B cell (primary cell): Measurements from ENCODE around the gene FCER1A. TPM values are rescaled to one million over a fixed set of nuclear protein-coding genes. Genes with fewer than 3 reads are reported as not detected.

ENCODE experiments used
- ATAC-seq: fragments of 200-7000 bp; cut with Tn5 transposase; one replicate; pipeline ENCODE4 v1.10.0; 2021; ENCODE audit warnings: low read depth, mild to moderate bottlenecking, moderate number of reproducible peaks, moderate library complexity
- CTCF ChIA-PET: fragments of 350-600 bp; sonication (Branson Sonifier 250); formaldehyde crosslinking; loops from one replicate; lab custom pipeline; 2021; ENCODE audit warnings: antibody characterized with exemption, inconsistent platforms; lab: Charles Lee
- POLR2A ChIA-PET: fragments of 350-600 bp; sonication (Branson Sonifier 250); formaldehyde crosslinking; loops from one replicate; lab custom pipeline; 2021; ENCODE audit warnings: antibody characterized with exemption; lab: Charles Lee
- DNase-seq: peaks from one replicate; pipeline ENCODE4 v3.0.0; 2013
- H2AFZ ChIP-seq: 2 replicates; pipeline ENCODE4 v1.6.1; 2012; ENCODE audit warnings: mild to moderate bottlenecking, low read depth, low read length; ENCODE audit not compliant: insufficient read depth, poor library complexity, severe bottlenecking
- H3K27ac ChIP-seq, 2 donors: 1 replicate in 1 of 2; 2 replicates in 1 of 2; pipeline ENCODE4 v1.5.1; 2012 to 2013; ENCODE audit warnings: low read length in 2 of 2, mild to moderate bottlenecking in 2 of 2, moderate library complexity in 1 of 2
- H3K27me3 ChIP-seq, 4 experiments: fragments of 200-600 bp in 1 of 4; sonication (generic) in 1 of 4; replicated peaks in 1 of 4; 1 replicate in 2 of 4; 2 replicates in 2 of 4; pipeline versions ENCODE4 v1.6.1 to v1.7.0; 2013 to 2016; ENCODE audit warnings: low read length in 3 of 4, mild to moderate bottlenecking in 2 of 4, mixed read lengths in 1 of 4, moderate library complexity in 1 of 4; ENCODE audit not compliant: insufficient read depth in 4 of 4, control insufficient read depth in 3 of 4; ENCODE audit errors: control extremely low read depth in 1 of 4
- H3K36me3 ChIP-seq, 2 experiments: replicated peaks in 1 of 2; 1 replicate in 1 of 2; 2 replicates in 1 of 2; pipeline versions ENCODE4 v1.6.1 to v1.7.1; 2013; ENCODE audit warnings: low read length in 1 of 2; ENCODE audit not compliant: insufficient read depth in 2 of 2, control insufficient read depth in 1 of 2; ENCODE audit errors: control extremely low read depth in 1 of 2, extremely low read depth in 1 of 2
- H3K4me1 ChIP-seq, 2 donors: fragments of 200-600 bp in 1 of 2; sonication (generic) in 1 of 2; 1 replicate in 1 of 2; 2 replicates in 1 of 2; pipeline versions ENCODE4 v1.5.1 to v1.6.1; 2013 to 2017; ENCODE audit warnings: low read length in 2 of 2; ENCODE audit not compliant: control insufficient read depth in 2 of 2, insufficient read depth in 2 of 2
- H3K4me2 ChIP-seq: replicated peaks from 2 replicates; pipeline ENCODE3; 2012; ENCODE audit warnings: mild to moderate bottlenecking, low read depth, low read length; ENCODE audit not compliant: poor library complexity, severe bottlenecking
- H3K4me3 ChIP-seq, 5 experiments: fragments of 200-600 bp in 1 of 5; sonication (generic) in 1 of 5; 1 replicate in 3 of 5; 2 replicates in 2 of 5; pipeline versions ENCODE4 v1.5.1 to v1.7.0; 2011 to 2016; ENCODE audit warnings: low read length in 4 of 5, mild to moderate bottlenecking in 4 of 5, low read depth in 2 of 5, control low read depth in 1 of 5, moderate library complexity in 1 of 5; ENCODE audit not compliant: insufficient read depth in 1 of 5; ENCODE audit errors: control extremely low read depth in 1 of 5, extremely low read depth in 1 of 5
- H3K79me2 ChIP-seq: fragments of 200-600 bp; sonication (generic); one replicate; pipeline ENCODE4 v1.6.0; 2016; ENCODE audit warnings: low read length; ENCODE audit not compliant: control insufficient read depth, insufficient read depth
- H3K9ac ChIP-seq: fragments of 200-600 bp; sonication (generic); 2 replicates; pipeline ENCODE4 v1.6.1; 2017; ENCODE audit warnings: mild to moderate bottlenecking, low read length, moderate library complexity
- H3K9me3 ChIP-seq, 3 donors: one replicate each; pipeline versions ENCODE4 v1.6.1 to v1.7.1; 2013; ENCODE audit warnings: low read length in 2 of 3; ENCODE audit not compliant: control insufficient read depth in 2 of 3, insufficient read depth in 1 of 3; ENCODE audit errors: control extremely low read depth in 1 of 3
- H4K20me1 ChIP-seq: 2 replicates; pipeline ENCODE4 v1.6.0; 2012; ENCODE audit warnings: mild to moderate bottlenecking, low read length; ENCODE audit not compliant: insufficient read depth, control insufficient read depth, poor library complexity, severe bottlenecking
- H3K27ac Mint-ChIP-seq: one replicate; pipeline ENCODE4 v1.8.0; 2021; ENCODE audit warnings: mixed read lengths
- H3K27me3 Mint-ChIP-seq: one replicate; pipeline ENCODE4 v1.8.0; 2021; ENCODE audit warnings: mixed read lengths
- H3K4me1 Mint-ChIP-seq: one replicate; pipeline ENCODE4 v1.8.0; 2021; ENCODE audit warnings: mixed read lengths
- H3K4me3 Mint-ChIP-seq: one replicate; pipeline ENCODE4 v1.8.0; 2021; ENCODE audit warnings: mixed read lengths
- H3K9me3 Mint-ChIP-seq: one replicate; pipeline ENCODE4 v1.8.0; 2022; ENCODE audit warnings: mixed read lengths; ENCODE audit not compliant: insufficient read depth
- CTCF ChIP-seq: fragments of 200-600 bp; IDR thresholded peaks from one replicate; pipeline ENCODE4 v1.8.0; 2022; ENCODE audit warnings: antibody characterized with exemption, mild to moderate bottlenecking
- EZH2 ChIP-seq: IDR thresholded peaks from 2 replicates; pipeline ENCODE4 v1.6.1; 2012; ENCODE audit warnings: borderline replicate concordance, low read depth, mild to moderate bottlenecking, moderate library complexity, low read length; ENCODE audit not compliant: insufficient read depth, poor library complexity, severe bottlenecking
- WGBS: methylation state at CpG from one replicate; pipeline ENCODE4 v1.1.5; 2013; ENCODE audit warnings: missing lambda C conversion rate; ENCODE audit not compliant: insufficient coverage; 5-methylcytosine and 5-hydroxymethylcytosine counted together
- intact Hi-C: fragments of 100-400 bp; cut with micrococcal nuclease; formaldehyde crosslinking; loops from one replicate; pipeline ENCODE4 v1.10.0; 2022
- polyA plus RNA-seq: library from polyadenylated mRNA; depleted of rRNA; stranded (reverse); fragments of >200 nt; gene quantifications from 2 replicates; pipeline ENCODE4 v1.2.3, GENCODE V29; 2012
- total RNA-seq, 2 donors: library from RNA; stranded (reverse); fragments of 120-200 nt in 1 of 2; gene quantifications; 1 replicate in 1 of 2; 2 replicates in 1 of 2; pipeline versions ENCODE4 v1.2.3 to v1.2.4, GENCODE V29; 2013 to 2022

Gene FCER1A
- total and polyA plus RNA-seq, 2 donors (not counting 1 experiment from before 2014, with no cell fraction given): 0.69 TPM; not detected in 1

GRCh38 chr1:159261721-159262494 is 40.2 kb upstream of the FCER1A start:
- H3K27ac Mint-ChIP-seq: no peak overlapping the region
- ATAC-seq (no peak), DNase-seq (no peak)
- H3K4me1 ChIP-seq: no peaks in the 10 kb centered on the region
- H2AFZ ChIP-seq: no peak overlapping the region
- peaks cover 0 to 9% (median 7%) of the 10 kb centered on the region in 4 experiments for H3K27me3 ChIP-seq
- H3K27ac ChIP-seq: no peak overlapping the region
- H3K9me3 ChIP-seq: no peaks in the 10 kb centered on the region
- H3K9me3 Mint-ChIP-seq: peaks cover 4% of the 10 kb centered on the region
- no peak overlapping the region for H3K4me2 ChIP-seq
- peaks cover 32% of the 10 kb centered on the region for H3K27me3 Mint-ChIP-seq
- TF ChIP-seq EZH2: no peak
- ChIA-PET CTCF (no interaction called here), POLR2A (no interaction called here)
- H4K20me1 ChIP-seq: no peaks in the 10 kb centered on the region
- H3K4me1 Mint-ChIP-seq: no peaks in the 10 kb centered on the region
- H3K9ac ChIP-seq: no peak overlapping the region
- H3K4me3 ChIP-seq: no peak overlapping the region
- intact Hi-C loops: no loop called here
- no CpG with 5 or more reads among the region's 2 CpGs for WGBS
- no peaks in the 10 kb centered on the region for H3K79me2 ChIP-seq
- H3K36me3 ChIP-seq: no peaks in the 10 kb centered on the region
- no peak overlapping the region for H3K4me3 Mint-ChIP-seq

GRCh38 chr1:159266832-159267231 is 35.3 kb upstream of the FCER1A start:
- Histone ChIP-seq H3K36me3 (no peaks in the 10 kb centered on the region), H3K9me3 (no peaks in the 10 kb centered on the region), H3K4me1 (no peaks in the 10 kb centered on the region), H4K20me1 (no peaks in the 10 kb centered on the region), H3K27me3 (peaks cover 0 to 13% (median 10%) of the 10 kb centered on the region in 4 experiments), H2AFZ (no peak overlapping the region), H3K4me3 (no peak overlapping the region), H3K27ac (no peak overlapping the region), H3K4me2 (no peak overlapping the region), H3K9ac (no peak overlapping the region), H3K79me2 (no peaks in the 10 kb centered on the region)
- ATAC-seq (no peak), DNase-seq (no peak)
- ChIA-PET CTCF (interaction anchor here (1.2 kb wide), 1 partner anchor 523 kb away, joined by 3 read pairs; no protein-coding TSS in a partner anchor), POLR2A (no interaction called here)
- Mint-ChIP-seq H3K4me3 (no peak overlapping the region), H3K9me3 (peaks cover 2% of the 10 kb centered on the region), H3K4me1 (no peaks in the 10 kb centered on the region), H3K27me3 (peaks cover 52% of the 10 kb centered on the region), H3K27ac (no peak overlapping the region)
- intact Hi-C loops: no loop called here
- WGBS: no CpG with 5 or more reads among the region's 3 CpGs
- TF ChIP-seq CTCF: no peak
- no peak for TF ChIP-seq EZH2
